ENCODE data around the gene CD164L2.

CD164L2 gene

GRCh38 chr1:27399251-27400025 is 16.3 kb upstream of the CD164L2 start:
- Mint-ChIP-seq H3K27ac (no peak overlapping the region), H3K9me3 (no peaks in the 10 kb centered on the region), H3K36me3 (ENCODE audit: low read depth) (peaks cover under 1% of the 10 kb centered on the region), H3K4me1 (ENCODE audit: low read depth) (peaks cover 4% of the 10 kb centered on the region), H3K4me3 (no peak overlapping the region), H3K27me3 (ENCODE audit: low read depth) (no peaks in the 10 kb centered on the region)

- H3K27ac Mint-ChIP-seq: no peak overlapping the region
- H3K9me3 Mint-ChIP-seq: no peaks in the 10 kb centered on the region
Measured at GRCh38 chr1:27398405-27399149, 15.4 kb upstream of the CD164L2 start.

GRCh38 chr1:27397749-27398148 is 14.6 kb upstream of the CD164L2 start:
- Mint-ChIP-seq H3K27ac (no peak overlapping the region), H3K4me3 (no peak overlapping the region)

More at GRCh38 chr1:27398405-27399149, 15.4 kb upstream of the CD164L2 start:
- H3K4me3 Mint-ChIP-seq: no peak overlapping the region
- H3K4me1 Mint-ChIP-seq (ENCODE audit: low read depth): peaks cover 4% of the 10 kb centered on the region
- no peaks in the 10 kb centered on the region for H3K36me3 Mint-ChIP-seq (ENCODE audit: low read depth)
- H3K27me3 Mint-ChIP-seq (ENCODE audit: low read depth): no peaks in the 10 kb centered on the region

GRCh38 chr1:27397110-27397509 is 14.0 kb upstream of the CD164L2 start:
- H3K36me3 Mint-ChIP-seq (ENCODE audit: low read depth): no peaks in the 10 kb centered on the region
- H3K9me3 Mint-ChIP-seq: no peaks in the 10 kb centered on the region
- peaks cover 2% of the 10 kb centered on the region for H3K27me3 Mint-ChIP-seq (ENCODE audit: low read depth)
- H3K4me3 Mint-ChIP-seq: no peak overlapping the region
- peaks cover 6% of the 10 kb centered on the region for H3K4me1 Mint-ChIP-seq (ENCODE audit: low read depth)
- no peak overlapping the region for H3K27ac Mint-ChIP-seq

More at GRCh38 chr1:27397749-27398148, 14.6 kb upstream of the CD164L2 start:
- no peaks in the 10 kb centered on the region for H3K9me3 Mint-ChIP-seq
- H3K27me3 Mint-ChIP-seq (ENCODE audit: low read depth): no peaks in the 10 kb centered on the region
- no peaks in the 10 kb centered on the region for H3K36me3 Mint-ChIP-seq (ENCODE audit: low read depth)
- H3K4me1 Mint-ChIP-seq (ENCODE audit: low read depth): peaks cover 3% of the 10 kb centered on the region

GRCh38 chr1:27395441-27396195 is 12.5 kb upstream of the CD164L2 start:
- Mint-ChIP-seq H3K27me3 (ENCODE audit: low read depth) (peaks cover 4% of the 10 kb centered on the region), H3K36me3 (ENCODE audit: low read depth) (no peaks in the 10 kb centered on the region), H3K27ac (no peak overlapping the region), H3K9me3 (no peaks in the 10 kb centered on the region), H3K4me1 (ENCODE audit: low read depth) (peaks cover 11% of the 10 kb centered on the region), H3K4me3 (no peak overlapping the region)

- Mint-ChIP-seq H3K36me3 (ENCODE audit: low read depth) (no peaks in the 10 kb centered on the region), H3K4me3 (no peak overlapping the region), H3K27ac (no peak overlapping the region), H3K9me3 (no peaks in the 10 kb centered on the region), H3K4me1 (ENCODE audit: low read depth) (peaks cover 11% of the 10 kb centered on the region), H3K27me3 (ENCODE audit: low read depth) (peaks cover 5% of the 10 kb centered on the region)
Measured at GRCh38 chr1:27394925-27395324, 11.8 kb upstream of the CD164L2 start.

- Mint-ChIP-seq H3K9me3 (no peaks in the 10 kb centered on the region), H3K36me3 (ENCODE audit: low read depth) (no peaks in the 10 kb centered on the region), H3K27me3 (ENCODE audit: low read depth) (peaks cover 11% of the 10 kb centered on the region), H3K4me3 (peak overlapping the region; percentile 17), H3K27ac (peak overlapping the region; percentile 46), H3K4me1 (ENCODE audit: low read depth) (peaks cover 11% of the 10 kb centered on the region)
Measured at GRCh38 chr1:27394282-27394658, 11.1 kb upstream of the CD164L2 start.

GRCh38 chr1:27393641-27394281 is 10.6 kb upstream of the CD164L2 start:
- Mint-ChIP-seq H3K36me3 (ENCODE audit: low read depth) (no peaks in the 10 kb centered on the region), H3K4me1 (ENCODE audit: low read depth) (peaks cover 11% of the 10 kb centered on the region), H3K9me3 (no peaks in the 10 kb centered on the region), H3K27me3 (ENCODE audit: low read depth) (peaks cover 13% of the 10 kb centered on the region), H3K27ac (no peak overlapping the region), H3K4me3 (peak overlapping the region; percentile 65)

GRCh38 chr1:27392778-27393635 is 9.9 kb upstream of the CD164L2 start:
- no peaks in the 10 kb centered on the region for H3K36me3 Mint-ChIP-seq (ENCODE audit: low read depth)
- H3K9me3 Mint-ChIP-seq: no peaks in the 10 kb centered on the region
- peaks cover 14% of the 10 kb centered on the region for H3K4me1 Mint-ChIP-seq (ENCODE audit: low read depth)
- peak overlapping the region; percentile 45 for H3K27ac Mint-ChIP-seq
- peak overlapping the region; percentile 65 for H3K4me3 Mint-ChIP-seq
- peaks cover 17% of the 10 kb centered on the region for H3K27me3 Mint-ChIP-seq (ENCODE audit: low read depth)

- Mint-ChIP-seq H3K36me3 (ENCODE audit: low read depth) (no peaks in the 10 kb centered on the region), H3K27ac (peak within 1 kb of the TSS; percentile 84), H3K9me3 (no peaks in the 10 kb centered on the region), H3K4me1 (ENCODE audit: low read depth) (peaks cover 14% of the 10 kb centered on the region), H3K4me3 (peak within 1 kb of the TSS; percentile 72), H3K27me3 (ENCODE audit: low read depth) (peaks cover 17% of the 10 kb centered on the region)
Measured at GRCh38 chr1:27392096-27392777, 9.1 kb upstream of the CD164L2 start, which contains the start of gene GPR3. TSS of gene GPR3 (plus strand) at chr1:27392622. CDS start at chr1:27393799, 1,177 bp downstream.

- no peaks in the 10 kb centered on the region for H3K36me3 Mint-ChIP-seq (ENCODE audit: low read depth)
- H3K4me1 Mint-ChIP-seq (ENCODE audit: low read depth): peaks cover 14% of the 10 kb centered on the region
- H3K9me3 Mint-ChIP-seq: no peaks in the 10 kb centered on the region
- peak overlapping the region; percentile 84 for H3K27ac Mint-ChIP-seq
- H3K4me3 Mint-ChIP-seq: peak overlapping the region; percentile 72
- peaks cover 22% of the 10 kb centered on the region for H3K27me3 Mint-ChIP-seq (ENCODE audit: low read depth)
Measured at GRCh38 chr1:27391511-27392095, 8.5 kb upstream of the CD164L2 start.

GRCh38 chr1:27388337-27389005 is 5.3 kb upstream of the CD164L2 start:
- no peak overlapping the region for H3K27ac Mint-ChIP-seq
- H3K9me3 Mint-ChIP-seq: no peaks in the 10 kb centered on the region
- H3K4me3 Mint-ChIP-seq: no peak overlapping the region
- peaks cover 12% of the 10 kb centered on the region for H3K4me1 Mint-ChIP-seq (ENCODE audit: low read depth)
- H3K36me3 Mint-ChIP-seq (ENCODE audit: low read depth): no peaks in the 10 kb centered on the region
- peaks cover 30% of the 10 kb centered on the region for H3K27me3 Mint-ChIP-seq (ENCODE audit: low read depth)

Data from T-helper 1 cell treated with Interleukin-12 subunit alpha and Interleukin-12 subunit beta and Interleukin-4 antibody, amounts not matched to agents 30 μg/mL and 1 μg/mL, for 36 hours (primary cell).